Measurements from ENCODE around the gene TIMM50.
"Not testable (repeated sequence)": the region's sequence is repeated elsewhere in the genome, so short reads cannot be mapped to it uniquely, and the experiment has no call there.

The TIMM50 gene

DNA sequence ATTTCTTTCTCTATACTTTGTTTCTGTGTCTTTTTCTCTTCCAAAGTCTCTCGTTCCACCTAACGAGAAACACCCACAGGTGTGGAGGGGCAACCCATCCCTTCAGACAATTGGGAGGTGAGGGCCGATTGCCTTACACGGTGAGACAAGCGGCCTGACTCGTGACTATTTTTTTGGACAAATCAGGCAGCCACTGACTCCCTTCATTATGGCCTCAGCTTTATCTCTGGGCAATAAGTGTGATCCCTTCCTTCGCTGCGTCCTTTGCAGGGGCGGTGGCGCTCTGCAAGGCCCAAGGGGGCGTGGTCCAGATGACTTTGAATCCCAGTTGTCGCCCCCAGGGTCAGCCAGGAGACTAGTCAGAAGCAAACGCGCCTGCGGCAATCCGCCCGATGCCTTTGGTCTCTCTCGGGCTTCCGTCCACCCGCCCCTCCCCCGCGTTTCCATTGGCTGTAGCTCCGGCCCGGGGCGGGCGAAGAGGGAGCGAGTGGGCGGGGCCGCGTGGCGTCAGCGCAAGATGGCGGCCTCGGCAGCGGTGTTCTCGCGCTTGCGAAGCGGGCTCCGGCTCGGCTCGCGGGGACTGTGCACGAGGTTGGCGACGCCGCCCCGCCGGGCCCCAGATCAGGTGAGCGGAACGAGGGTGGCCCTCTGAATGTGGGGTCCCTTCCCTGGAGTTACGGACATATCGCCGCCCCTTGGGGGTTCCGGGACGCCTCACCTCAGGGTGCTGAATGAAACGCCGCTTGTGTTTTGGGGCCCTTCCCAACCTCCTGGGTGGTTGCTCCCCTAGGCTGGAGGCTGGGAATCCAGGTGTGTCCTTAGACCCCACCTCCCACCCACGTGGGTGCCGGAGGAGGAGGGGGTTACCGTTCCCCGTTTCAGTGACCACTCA is at the start of gene TIMM50:
Gene TIMM50 (plus strand): TSS at position 502 of the 892 bp plus-strand sequence. CDS start 16 bp downstream, at position 518.
- peak; percentile 98 for DNase-seq (ENCODE audit: low spot score)

DNA sequence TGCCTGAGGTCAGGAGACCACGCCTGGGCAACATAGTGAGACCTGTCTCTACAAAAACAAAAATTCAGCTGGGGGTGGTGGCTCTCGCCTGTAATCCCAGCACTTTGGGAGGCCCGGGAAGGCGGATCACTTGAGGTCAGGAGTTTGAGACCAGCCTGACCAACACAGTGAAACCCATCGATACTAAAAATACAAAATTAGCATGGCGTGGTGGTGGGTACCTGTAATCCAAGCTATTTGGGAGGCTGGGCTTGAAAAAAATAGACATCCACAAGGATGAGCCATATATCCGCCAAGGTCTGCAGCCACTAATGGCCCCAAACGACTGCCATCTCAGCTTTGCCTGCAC is 48.0 kb upstream of the TIMM50 start:
- DNase-seq (ENCODE audit: low spot score) = no peak

DNA sequence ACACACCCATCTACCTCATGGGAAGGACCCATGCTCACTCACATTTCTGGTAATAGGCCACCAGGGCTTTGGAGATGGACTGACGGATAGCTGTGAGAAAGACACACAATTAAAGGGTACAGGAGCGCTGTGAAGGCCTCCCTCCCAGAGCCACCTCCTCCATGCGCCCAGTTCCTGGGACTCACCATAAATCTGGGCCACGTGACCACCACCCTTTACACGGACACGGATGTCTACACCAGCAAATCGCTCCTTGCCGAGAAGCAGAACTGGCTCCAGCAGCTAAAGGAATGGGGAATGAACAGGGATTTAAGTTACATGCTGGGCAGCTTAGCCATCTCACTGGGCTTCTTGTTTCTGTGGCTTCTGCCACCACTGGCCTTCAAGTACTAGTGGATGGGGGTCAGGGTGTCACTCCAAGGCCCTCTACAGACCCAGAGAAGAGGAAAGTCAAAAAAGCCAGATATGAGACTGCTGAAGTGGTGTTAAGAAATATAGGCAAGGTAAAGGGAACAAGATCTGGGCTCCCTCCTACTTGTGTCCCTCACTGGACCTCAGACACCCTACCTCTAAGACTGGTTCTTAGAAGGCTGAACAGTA is 47.1 kb upstream of the TIMM50 start:
- no peak for DNase-seq (ENCODE audit: low spot score)

DNA sequence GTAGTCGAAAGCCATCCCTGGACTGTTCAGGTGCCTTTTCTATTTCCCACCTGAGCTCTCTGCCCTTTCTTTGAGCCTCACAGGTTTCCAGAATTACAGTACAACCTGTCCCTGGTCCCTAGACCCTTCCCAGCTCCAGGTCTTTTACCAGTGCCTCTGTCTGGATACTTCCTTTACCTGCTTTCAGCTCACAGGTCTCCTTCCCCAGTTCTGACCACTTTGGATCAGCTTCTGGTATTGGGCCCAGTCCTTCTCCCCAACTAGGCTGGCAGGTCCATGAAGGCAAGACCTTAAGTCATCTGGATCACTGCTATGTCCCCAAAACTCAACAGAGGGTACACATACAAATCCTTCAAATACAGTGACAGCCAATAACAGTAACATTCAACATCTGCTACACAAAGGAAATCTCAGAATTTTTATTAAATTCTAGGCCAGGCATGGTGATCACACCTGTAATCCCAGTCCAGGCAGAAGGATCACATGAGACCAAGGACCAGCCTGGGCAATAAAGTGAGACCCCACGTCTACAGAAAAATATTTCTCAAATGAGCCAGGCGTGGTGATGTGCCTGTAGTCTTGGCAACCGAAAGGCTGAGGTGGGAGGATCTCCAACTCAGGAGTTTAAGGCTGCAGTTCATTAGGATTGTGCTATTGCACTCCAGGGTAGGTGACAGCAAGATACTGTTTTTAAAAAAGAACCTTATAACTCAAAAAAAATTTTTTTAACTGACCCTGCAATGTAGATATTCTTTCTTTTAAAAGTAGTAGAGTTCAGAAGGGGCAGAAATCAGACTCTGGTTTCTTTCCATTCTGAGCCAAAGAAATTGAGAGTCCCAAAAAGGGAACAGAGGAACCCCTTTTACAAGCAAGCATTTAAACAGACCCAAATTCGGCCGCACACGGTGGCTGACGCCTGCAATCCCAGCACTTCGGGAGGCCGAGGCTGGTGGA is 46.2 kb upstream of the TIMM50 start:
- DNase-seq (ENCODE audit: low spot score) = no peak

DNA sequence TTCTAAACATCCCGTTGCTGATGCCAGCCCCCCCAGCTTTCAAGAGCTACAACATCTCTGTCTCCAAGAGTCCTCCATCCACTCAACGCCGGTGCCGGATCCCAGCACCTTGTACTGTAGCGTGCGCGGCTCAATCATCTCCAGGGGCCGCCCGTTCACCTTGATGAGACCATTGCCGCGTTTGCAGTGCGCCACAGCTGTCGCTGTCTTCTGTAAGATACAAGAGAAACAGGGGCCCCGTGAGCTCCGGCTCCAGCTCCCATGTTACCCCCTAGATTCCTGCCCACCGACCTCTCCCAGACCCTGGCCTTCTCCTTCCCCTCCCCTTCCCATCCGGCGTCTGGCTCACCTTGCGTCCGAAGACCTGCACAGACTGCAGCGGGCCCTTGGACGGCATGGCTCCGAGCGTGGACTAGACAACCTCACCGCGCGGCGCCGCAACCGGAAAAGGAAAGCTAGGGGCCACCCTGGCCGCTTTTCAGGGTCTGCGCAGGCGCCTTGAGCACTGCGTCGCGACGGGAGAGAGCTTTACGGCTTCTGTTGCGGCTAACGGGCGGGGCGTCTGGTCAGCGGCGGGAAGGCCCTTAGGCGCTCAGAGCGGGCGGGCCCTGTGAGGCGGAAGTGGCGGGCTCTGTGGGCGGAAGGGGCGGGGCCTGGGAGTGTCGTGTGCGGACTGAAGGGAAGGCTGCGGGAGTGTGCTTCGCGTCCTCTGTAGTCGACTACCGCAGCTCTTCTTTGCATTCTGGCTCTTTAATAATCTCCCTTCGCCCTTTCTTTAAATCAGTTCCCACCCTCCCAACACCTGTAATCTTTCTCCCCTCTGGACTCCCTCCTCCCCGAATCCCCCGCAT is 44.9 kb upstream of the TIMM50 start, which contains the start of gene RPS16:
Gene RPS16 (minus strand): TSS at position 451 of the 851 bp plus-strand sequence. CDS start 54 bp downstream, at position 397.
- DNase-seq (ENCODE audit: low spot score) = peak; percentile 98

DNA sequence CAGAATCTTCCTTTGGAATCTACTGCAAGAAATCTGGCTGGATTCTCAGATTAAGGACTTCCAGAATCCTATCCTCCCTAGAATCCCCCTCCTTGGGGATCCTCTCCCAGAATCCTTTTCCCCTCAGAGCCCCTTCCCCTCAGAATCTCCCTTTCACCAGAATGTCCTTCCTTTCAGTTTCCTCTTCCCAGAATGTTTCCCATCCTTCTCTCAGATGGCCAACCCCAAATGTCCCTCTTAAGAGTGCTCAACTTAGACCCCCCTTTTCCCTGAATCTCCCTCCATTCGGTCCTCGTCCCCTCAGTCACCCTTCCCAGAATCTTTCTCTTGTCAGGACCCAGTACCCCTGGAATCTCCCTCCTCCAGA is 44.3 kb upstream of the TIMM50 start:
- no peak for DNase-seq (ENCODE audit: low spot score)

DNA sequence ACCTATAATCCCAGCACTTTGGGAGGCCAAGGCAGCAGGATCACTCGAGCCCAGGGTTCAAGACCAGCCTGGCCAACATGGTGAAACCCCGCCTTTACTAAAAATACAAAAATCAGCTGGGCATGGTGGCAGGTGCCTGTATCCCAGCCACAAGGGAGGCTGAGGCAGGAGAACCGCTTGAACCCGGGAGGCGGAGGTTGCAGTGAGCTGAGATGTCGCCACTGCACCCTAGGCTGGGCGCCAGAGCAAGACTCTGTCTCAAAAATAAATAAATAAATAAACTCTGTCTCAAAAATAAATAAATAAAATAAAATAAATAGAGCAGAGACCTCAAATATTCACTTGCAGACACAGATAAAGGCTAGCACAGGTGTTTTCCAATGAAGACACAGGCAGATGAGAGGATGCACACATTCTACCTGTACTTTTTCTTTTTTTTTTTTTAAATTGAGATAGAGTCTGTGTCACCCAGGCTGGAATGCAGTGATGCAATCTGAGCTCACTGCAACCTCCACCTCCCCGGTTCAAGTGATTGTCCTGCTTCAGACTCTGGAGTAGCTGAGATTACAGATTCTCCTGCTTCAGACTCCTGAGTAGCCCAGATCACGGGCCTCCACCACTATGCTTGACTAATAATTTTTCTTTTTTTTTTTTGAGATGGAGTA is 42.2 kb upstream of the TIMM50 start:
- DNase-seq (ENCODE audit: low spot score) = no peak

DNA sequence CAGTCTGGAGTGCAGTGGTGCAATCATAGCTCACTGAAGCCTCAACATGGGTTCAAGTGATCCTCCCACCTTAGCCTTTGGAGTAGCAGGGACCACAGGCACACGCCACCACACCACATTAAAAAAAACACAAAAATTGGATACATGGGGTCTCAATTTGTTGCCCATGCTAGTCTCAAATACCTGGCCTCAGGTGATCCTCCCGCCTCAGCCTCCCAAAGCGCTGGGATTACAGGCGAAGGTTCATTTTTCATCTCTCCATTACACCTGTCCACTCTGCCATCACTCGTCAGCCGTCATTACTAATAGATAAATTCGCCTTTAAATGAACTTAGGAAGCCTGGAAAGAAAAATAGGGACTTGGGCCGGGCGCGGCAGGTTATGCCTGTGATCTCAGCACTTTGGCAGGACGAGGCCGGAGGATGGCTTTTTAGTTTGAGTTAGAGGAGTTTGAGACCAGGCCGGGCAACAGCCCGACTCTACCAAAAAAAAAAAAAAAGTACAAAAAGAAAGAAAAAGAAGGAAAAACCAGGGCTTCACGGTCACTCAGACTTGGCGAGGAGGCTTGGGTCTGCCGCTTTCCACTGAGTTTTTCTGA is 35.9 kb upstream of the TIMM50 start:
- DNase-seq (ENCODE audit: low spot score) = no peak

DNA sequence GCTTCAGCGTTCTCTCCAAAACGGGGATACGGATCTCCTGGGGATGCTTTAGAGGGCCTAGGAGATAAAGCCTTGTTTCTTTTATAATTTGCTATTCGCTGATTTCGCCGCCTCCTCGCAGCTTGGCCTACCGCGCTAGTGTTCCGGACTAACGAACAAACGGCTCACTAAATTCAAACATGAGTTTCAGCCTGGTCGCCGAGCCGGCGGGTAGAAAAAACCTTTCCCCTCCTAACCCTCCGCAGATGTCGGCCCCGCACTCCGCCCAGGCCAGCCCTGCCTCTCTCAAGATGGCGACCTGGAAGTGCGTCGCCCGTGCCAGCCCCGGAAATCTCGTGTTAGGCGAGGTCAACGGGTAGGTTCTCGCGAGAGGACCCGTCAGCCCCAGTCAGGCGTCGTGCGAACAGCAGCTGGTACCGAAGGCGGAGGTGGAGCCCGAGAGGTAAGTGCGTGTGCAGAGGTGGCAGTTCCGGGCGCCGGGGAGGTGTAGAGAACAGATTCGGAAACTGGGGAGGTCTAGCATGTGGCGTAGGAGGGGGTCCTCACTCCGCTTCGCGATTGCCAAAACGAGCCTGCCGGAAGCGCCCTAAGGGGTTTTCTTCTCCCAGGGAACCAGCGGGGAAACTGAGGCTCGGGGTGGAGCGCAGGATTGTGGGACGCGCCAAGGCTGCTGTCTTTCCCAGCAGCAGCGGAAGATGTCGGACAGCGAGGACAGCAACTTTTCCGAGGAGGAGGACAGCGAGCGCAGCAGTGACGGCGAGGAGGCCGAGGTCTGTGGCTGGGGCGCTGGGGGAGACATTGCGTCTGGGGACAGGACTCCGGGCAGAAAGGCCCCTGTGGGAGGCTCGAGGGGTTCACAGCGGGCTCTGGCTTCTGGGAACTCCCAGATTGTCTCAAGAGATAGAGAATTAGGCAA is 35.2 kb upstream of the TIMM50 start, which contains the start of gene SUPT5H:
Gene SUPT5H (plus strand): TSS at position 387 of the 916 bp plus-strand sequence. CDS start 309 bp downstream, at position 696.
- DNase-seq (ENCODE audit: low spot score) = peak; percentile 99

DNA sequence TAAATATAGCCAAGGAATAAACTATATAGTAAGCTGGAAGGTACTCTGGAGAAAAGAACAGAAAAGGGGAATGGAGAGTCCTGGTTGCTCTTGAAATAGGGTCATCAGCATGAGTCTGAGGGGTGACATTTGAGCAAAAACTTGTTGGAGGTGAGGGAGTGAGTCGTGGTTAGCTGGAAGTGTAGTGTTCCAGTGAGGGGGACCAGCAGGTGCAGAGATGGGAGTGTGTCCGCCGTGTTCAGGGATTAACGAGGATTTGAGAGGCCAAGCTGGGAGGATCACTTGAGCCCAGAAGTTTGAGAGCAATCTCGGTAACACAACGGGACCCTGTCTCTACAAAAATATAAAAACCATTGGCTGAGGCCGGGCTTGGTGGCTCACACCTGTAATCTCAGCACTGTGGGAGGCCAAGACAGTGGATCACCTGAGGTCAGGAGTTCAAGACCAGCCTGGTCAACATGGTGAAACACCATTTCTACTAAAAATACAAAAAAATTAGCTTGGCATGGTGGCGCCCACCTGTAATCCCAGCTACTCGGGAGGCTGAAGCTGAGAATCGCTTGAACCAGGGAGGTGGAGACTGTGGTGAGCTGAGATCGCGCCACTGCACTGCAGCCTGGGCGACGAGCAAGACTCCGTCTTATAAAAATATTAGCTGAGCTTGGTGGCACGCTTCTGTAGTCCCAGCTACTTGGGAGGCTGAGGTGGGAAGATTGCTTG is 34.1 kb upstream of the TIMM50 start:
- DNase-seq (ENCODE audit: low spot score) = no peak

DNA sequence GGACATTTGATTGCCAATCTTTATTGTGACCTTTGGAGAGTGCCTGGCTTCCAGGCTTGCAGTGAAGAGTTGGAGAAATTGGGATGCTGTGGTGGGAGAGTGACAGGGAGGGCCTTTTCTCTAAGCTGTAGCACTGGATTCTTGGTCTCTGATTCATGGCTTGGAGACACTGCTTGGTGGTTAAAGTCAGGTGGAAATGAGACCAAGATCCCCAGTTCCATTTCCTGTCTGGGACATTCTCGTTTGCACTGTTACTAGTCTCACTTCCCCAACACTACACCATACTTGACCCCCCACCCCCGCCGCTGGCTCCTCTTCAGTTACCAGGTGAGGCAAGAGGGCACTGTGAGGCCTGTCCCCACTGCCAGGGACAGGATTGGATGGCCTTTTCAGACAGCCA is 32.4 kb upstream of the TIMM50 start:
- DNase-seq (ENCODE audit: low spot score) = no peak

DNA sequence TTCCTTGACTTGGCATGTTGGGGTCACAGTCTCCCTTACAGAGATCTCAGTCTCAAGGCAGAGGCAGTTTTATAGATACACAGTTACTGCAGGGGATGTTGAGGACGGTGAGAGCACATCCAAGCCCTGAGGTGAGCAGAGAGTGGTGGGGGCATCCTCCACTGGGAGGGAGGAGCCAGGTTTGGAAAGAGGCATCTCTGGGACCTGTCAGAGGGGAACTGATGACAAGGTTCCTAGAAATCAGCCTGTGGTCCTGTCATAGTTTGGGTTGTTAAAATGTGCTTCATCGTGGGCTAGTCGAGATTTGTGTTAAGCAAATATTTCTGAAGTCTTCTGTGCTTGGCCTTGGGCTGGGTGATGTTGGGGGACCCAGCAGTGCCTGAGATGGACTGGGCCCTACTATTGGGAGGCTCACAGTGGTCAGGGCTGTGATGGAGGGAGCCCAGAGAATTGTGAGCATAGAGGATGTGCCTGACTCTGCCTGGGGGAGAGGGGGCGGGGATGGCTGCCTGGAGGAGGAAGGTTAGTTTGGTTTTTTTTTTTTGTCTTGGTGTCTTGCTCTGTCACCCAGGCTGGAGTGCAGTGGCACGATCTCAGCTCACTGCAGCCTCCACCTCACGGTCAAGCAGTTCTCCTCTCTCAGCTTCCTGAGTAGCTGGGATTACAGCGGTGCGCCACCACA is 31.4 kb upstream of the TIMM50 start:
- no peak for DNase-seq (ENCODE audit: low spot score)

DNA sequence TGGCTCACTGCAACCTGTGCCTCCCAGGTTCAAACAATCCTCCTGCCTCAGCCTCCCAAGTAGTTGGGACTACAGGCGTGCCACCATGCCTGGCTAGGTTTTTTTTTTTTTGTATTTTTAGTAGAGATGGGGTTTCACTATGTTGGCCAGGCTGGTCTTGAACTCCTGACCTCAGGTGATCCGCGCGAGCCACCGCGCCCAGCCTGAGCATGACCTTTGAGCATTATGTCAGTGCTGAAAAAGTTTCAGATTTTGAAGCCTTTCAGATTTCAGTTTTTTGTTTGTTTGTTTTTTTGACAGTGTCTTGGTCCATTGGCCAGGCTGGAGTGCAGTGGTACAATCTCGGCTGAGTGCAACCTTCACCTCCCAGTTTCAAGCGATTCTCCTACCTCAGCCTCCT is 29.4 kb upstream of the TIMM50 start:
- DNase-seq (ENCODE audit: low spot score) = not testable (repeated sequence)

DNA sequence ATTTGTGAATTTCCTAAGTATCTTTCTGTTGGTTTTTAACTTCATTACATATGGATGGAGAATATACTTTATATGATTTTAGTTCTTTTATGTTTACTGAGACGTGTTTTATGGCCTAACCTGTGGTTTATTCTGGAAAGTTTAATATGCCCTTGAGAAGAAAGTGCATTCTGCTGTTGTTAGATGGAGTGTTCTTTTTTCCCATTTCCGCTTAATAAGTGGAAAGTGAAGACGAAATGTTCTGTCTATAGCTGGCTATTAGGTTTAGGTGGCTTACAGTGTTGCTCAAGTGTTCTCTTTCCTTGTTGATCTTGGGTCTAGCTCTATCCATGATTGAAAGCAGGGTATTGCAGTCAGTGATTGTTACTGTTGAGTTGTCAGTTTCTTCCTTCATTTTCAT is 17.2 kb upstream of the TIMM50 start:
- no peak for DNase-seq (ENCODE audit: low spot score)

DNA sequence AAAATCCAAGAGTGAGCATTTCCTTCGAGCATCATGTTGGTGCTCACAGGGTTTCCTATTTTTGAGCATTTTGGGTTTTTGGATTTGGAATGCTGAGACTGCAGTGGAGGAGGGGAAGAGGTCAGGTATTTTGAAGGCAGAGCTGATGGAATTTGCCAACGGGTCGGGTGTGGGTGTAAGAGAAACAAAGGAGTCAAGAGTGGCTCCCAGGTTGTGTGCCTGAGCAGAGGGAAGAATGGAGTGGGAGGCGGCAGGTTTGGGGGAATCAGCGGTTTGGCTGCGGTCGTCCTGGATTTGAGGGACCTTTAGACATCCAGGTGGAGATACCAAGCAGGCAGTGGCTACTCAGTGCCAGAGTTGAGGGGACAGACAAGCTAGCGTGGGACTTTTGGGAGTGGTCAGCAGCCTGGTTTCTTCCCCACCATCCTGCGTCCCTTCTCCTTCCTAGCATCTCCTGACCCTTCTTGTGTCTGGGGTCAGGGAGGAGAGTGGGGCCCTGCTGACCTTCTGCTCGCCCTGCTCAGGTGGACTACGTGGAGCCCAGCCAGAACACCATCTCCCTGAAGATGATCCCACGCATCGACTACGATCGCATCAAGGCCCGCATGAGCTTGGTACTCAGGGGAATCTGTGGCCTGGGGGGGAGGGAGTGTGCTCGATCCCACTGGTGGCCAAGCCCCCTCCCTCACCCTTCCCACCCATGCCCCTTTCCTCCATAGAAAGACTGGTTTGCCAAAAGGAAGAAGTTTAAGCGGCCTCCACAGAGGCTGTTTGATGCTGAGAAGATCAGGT is 14.5 kb upstream of the TIMM50 start:
- DNase-seq (ENCODE audit: low spot score) = no peak

DNA sequence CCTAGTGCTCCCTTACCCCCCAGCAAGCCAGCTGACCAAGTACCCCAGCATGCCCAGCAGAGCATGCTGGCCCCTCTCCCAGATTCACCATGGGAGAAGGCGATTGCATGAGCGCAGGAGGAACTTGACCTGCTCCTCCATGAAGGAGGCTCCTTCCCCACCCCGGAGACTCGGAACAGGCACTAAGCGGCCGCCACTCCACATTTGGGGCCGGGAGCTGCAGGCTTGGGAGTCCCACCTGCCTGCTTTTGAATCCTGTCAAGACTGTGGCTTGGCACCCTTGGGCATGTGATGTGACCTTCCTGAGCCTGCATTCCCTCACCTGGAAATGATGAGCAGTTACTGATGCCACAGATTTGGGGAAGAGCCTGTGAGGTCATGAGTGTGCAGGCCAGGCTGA is 12.7 kb upstream of the TIMM50 start:
- DNase-seq (ENCODE audit: low spot score) = no peak

DNA sequence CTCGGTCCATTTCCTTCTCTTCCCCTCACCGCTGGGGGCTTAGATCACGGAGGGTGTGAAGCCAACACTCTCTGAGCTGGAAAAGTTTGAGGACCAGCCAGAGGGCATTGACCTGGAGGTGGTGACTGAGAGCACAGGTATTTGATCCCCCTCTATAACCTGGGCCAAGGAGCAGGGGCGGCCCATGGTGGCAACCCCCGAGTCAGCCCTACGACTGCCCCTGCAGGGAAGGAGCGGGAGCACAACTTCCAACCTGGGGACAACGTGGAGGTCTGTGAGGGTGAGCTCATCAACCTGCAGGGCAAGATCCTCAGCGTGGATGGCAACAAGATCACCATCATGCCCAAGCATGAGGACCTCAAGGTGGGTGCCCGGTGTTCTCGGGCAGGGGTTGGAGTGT is 11.6 kb upstream of the TIMM50 start:
- DNase-seq (ENCODE audit: low spot score) = no peak

Data from NAMALWA (cell line).